ENCODE results near the gene HEATR9. TPM values are rescaled to one million over a fixed set of nuclear protein-coding genes. Genes with fewer than 3 reads are reported as not detected.

The HEATR9 gene
- total RNA-seq, 1 experiment from 2014 or later = not detected

- Mint-ChIP-seq H3K9me3 (no peaks in the 10 kb centered on the region), H3K4me1 (peaks cover 9% of the 10 kb centered on the region), H3K4me3 (no peak within 1 kb of the TSS), H3K27me3 (ENCODE audit: low read depth) (no peaks in the 10 kb centered on the region), H3K27ac (no peak within 1 kb of the TSS), H3K36me3 (no peaks in the 10 kb centered on the region)
- ChIA-PET POLR2A (interaction anchor here (0.7 kb wide), 2 partner anchors 98 to 125 kb away, joined by 4 to 7 read pairs; no protein-coding TSS in a partner anchor), CTCF (no interaction called here)
- ATAC-seq (no peak), DNase-seq (ENCODE audit: low spot score) (no peak)
- TF ChIP-seq NFYB (CRISPR knock-in tag; conservative IDR thresholded peaks at IDR 0.05; ENCODE audit: low read depth) = no peak
- TF ChIP-seq ERG (CRISPR knock-in tag; IDR thresholded peaks at IDR 0.05) = no peak
- TF ChIP-seq JUN (CRISPR knock-in tag; IDR thresholded peaks at IDR 0.05) = no peak
- no peak for TF ChIP-seq ZBTB43 (CRISPR knock-in tag; IDR thresholded peaks at IDR 0.05)
- TF ChIP-seq NR3C1 (CRISPR knock-in tag; conservative IDR thresholded peaks at IDR 0.05; ENCODE audit: low read depth) = no peak
- TF ChIP-seq ZNF138 (CRISPR knock-in tag; conservative IDR thresholded peaks at IDR 0.05) = no peak
- no peak for TF ChIP-seq NFE2L1 (CRISPR knock-in tag; IDR thresholded peaks at IDR 0.05)
- TF ChIP-seq ZNF423 (CRISPR knock-in tag; IDR thresholded peaks at IDR 0.05) = no peak
- TF ChIP-seq HMGA2 (CRISPR knock-in tag; IDR thresholded peaks at IDR 0.05) = no peak
- no peak for TF ChIP-seq TP53 (CRISPR knock-in tag; IDR thresholded peaks at IDR 0.05)
- no peak for TF ChIP-seq CTCF (IDR thresholded peaks at IDR 0.05)
- TF ChIP-seq E2F5 (CRISPR knock-in tag; IDR thresholded peaks at IDR 0.05) = no peak
- TF ChIP-seq MXD4 (CRISPR knock-in tag; IDR thresholded peaks at IDR 0.05; ENCODE audit: borderline replicate concordance) = no peak
- TF ChIP-seq SMAD3 (CRISPR knock-in tag; IDR thresholded peaks at IDR 0.05; ENCODE audit: borderline replicate concordance) = no peak
- TF ChIP-seq MYBL2 (CRISPR knock-in tag; IDR thresholded peaks at IDR 0.05) = no peak
- TF ChIP-seq GABPB1 (CRISPR knock-in tag; IDR thresholded peaks at IDR 0.05) = no peak
- TF ChIP-seq HMGXB4 (CRISPR knock-in tag; IDR thresholded peaks at IDR 0.05) = no peak
- TF ChIP-seq MLX (CRISPR knock-in tag; IDR thresholded peaks at IDR 0.05) = no peak
These were observed 11.3 kb upstream of the HEATR9 start, which contains the start of gene CCL5 for GRCh38 chr17:35879773-35880654. Gene CCL5, minus strand, starts transcription at chr17:35880360.

Data from WTC11 (cell line).